NAMALWA (cell line): ENCODE results near the gene SLC48A1.
A peak's percentile ranks its signal among the peaks of the same experiment; 100 is the strongest.
"Not testable (repeated sequence)": the region's sequence is repeated elsewhere in the genome, so short reads cannot be mapped to it uniquely, and the experiment has no call there.

Source experiments
- DNase-seq: peaks from one replicate; pipeline ENCODE4 v3.0.0-alpha.2; 2015; ENCODE audit warnings: low spot score

SLC48A1 gene

GRCh38 chr12:47791351-47791746 lies 18.3 kb downstream of the SLC48A1 start:
- DNase-seq, result no peak

GRCh38 chr12:47791874-47792273 lies 18.8 kb downstream of the SLC48A1 start:
- DNase-seq, result no peak

GRCh38 chr12:47793015-47793681 lies 20.1 kb downstream of the SLC48A1 start:
- DNase-seq, result no peak

- DNase-seq, result no peak
Observed at GRCh38 chr12:47794679-47795078, 21.6 kb downstream of the SLC48A1 start.

- DNase-seq, result no peak
Observed at GRCh38 chr12:47795121-47795813, 22.2 kb downstream of the SLC48A1 start.

GRCh38 chr12:47795814-47796411 lies 22.9 kb downstream of the SLC48A1 start:
- DNase-seq, result no peak

- DNase-seq, result peak; percentile 65
Observed at GRCh38 chr12:47797441-47797840, 24.4 kb downstream of the SLC48A1 start.

- no peak for DNase-seq
Observed at GRCh38 chr12:47798382-47798948, 25.4 kb downstream of the SLC48A1 start.

GRCh38 chr12:47799357-47799955 lies 26.4 kb downstream of the SLC48A1 start:
- DNase-seq, result no peak

- DNase-seq, result no peak
Observed at GRCh38 chr12:47800582-47800981, 27.5 kb downstream of the SLC48A1 start.

GRCh38 chr12:47801170-47801903 lies 28.3 kb downstream of the SLC48A1 start:
- DNase-seq, result no peak

GRCh38 chr12:47801904-47802246 lies 28.8 kb downstream of the SLC48A1 start:
- DNase-seq, result no peak

- DNase-seq, result peak; percentile 42
Observed at GRCh38 chr12:47802312-47802711, 29.3 kb downstream of the SLC48A1 start.

GRCh38 chr12:47803191-47803875 lies 30.3 kb downstream of the SLC48A1 start:
- no peak for DNase-seq

- no peak for DNase-seq
Observed at GRCh38 chr12:47804171-47804570, 31.1 kb downstream of the SLC48A1 start.

- DNase-seq, result no peak
Observed at GRCh38 chr12:47805417-47805816, 32.4 kb downstream of the SLC48A1 start.

- DNase-seq, result no peak
Observed at GRCh38 chr12:47807338-47807737, 34.3 kb downstream of the SLC48A1 start.

- peak; percentile 76 for DNase-seq
Observed at GRCh38 chr12:47808050-47808449, 35.0 kb downstream of the SLC48A1 start.

GRCh38 chr12:47808574-47809365 lies 35.7 kb downstream of the SLC48A1 start:
- DNase-seq, result peak; percentile 74

- not testable (repeated sequence) for DNase-seq
Observed at GRCh38 chr12:47809518-47809917, 36.5 kb downstream of the SLC48A1 start.

GRCh38 chr12:47811072-47811396 lies 38.0 kb downstream of the SLC48A1 start:
- DNase-seq, result no peak
